ENCODE results near the gene P3H4.

DNA sequence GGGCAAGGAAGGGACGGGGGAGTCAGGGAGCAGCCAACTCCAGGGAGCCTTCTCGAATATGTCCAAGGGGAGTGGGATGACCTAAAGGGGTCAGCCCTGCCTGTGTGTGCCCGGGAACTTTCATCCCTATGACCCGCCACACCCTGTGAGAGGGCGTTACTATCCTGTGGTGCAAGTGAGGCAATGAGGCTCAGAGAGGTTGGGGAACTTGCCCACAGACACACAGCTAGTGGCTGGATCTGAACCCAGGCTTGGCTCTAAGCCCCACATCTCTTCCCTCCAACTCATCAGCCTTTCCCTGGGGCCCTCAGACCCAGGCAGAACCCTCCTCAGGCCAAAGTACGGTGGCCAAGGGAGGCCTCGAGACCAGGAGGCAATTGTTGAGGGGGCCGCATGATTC is 48.4 kb downstream of the P3H4 start:
- TF ChIP-seq TAF1 (IDR thresholded peaks at IDR 0.05; ENCODE audit: borderline replicate concordance, low read depth, low read length) (no peak), POLR2A (IDR thresholded peaks at IDR 0.05; ENCODE audit: low read depth, low read length) (no peak)

Data from GM12892 (cell line).